HG02973 (cell line): ENCODE measurements around the gene KRTAP5-1.
"Not testable (repeated sequence)": the region's sequence is repeated elsewhere in the genome, so short reads cannot be mapped to it uniquely, and the experiment has no call there.

Experiments
- ATAC-seq: cut with Tn5 transposase; IDR thresholded peaks from one replicate; pipeline ENCODE4 v1.9.1; 2021; ENCODE audit warnings: moderate library complexity; ENCODE audit not compliant: unreplicated experiment

Gene KRTAP5-1

GRCh38 chr11:1584661-1585370, at the start of gene KRTAP5-1:
Gene KRTAP5-1 (minus strand): TSS chr11:1585283. CDS start chr11:1585249, 34 bp downstream.
- ATAC-seq, result not testable (repeated sequence)

GRCh38 chr11:1633864-1634263, 48.8 kb upstream of the KRTAP5-1 start:
- ATAC-seq, result no peak

- ATAC-seq, result no peak
Observed at GRCh38 chr11:1632053-1632714, 47.1 kb upstream of the KRTAP5-1 start.

GRCh38 chr11:1631066-1631568, 46.0 kb upstream of the KRTAP5-1 start:
- ATAC-seq, result no peak

GRCh38 chr11:1630271-1630670, 45.2 kb upstream of the KRTAP5-1 start:
- ATAC-seq, result no peak

GRCh38 chr11:1629326-1630185, 44.5 kb upstream of the KRTAP5-1 start, which contains the start of gene KRTAP5-5:
Gene KRTAP5-5 (plus strand): TSS chr11:1629775. CDS start chr11:1629841, 66 bp downstream.
- no peak for ATAC-seq

GRCh38 chr11:1628506-1629325, 43.6 kb upstream of the KRTAP5-1 start:
- no peak for ATAC-seq

GRCh38 chr11:1625541-1625940, 40.5 kb upstream of the KRTAP5-1 start:
- no peak for ATAC-seq

GRCh38 chr11:1624621-1625020, 39.5 kb upstream of the KRTAP5-1 start:
- ATAC-seq, result no peak

- no peak for ATAC-seq
Observed at GRCh38 chr11:1623716-1624115, 38.6 kb upstream of the KRTAP5-1 start.

- ATAC-seq, result no peak
Observed at GRCh38 chr11:1622086-1622485, 37.0 kb upstream of the KRTAP5-1 start, which contains the start of gene KRTAP5-4. Gene KRTAP5-4 (minus strand): TSS chr11:1622138. CDS start chr11:1622093, 45 bp downstream.

GRCh38 chr11:1619449-1619848, 34.4 kb upstream of the KRTAP5-1 start:
- no peak for ATAC-seq

GRCh38 chr11:1618231-1618630, 33.1 kb upstream of the KRTAP5-1 start:
- no peak for ATAC-seq

- ATAC-seq, result no peak
Observed at GRCh38 chr11:1608363-1608762, 23.3 kb upstream of the KRTAP5-1 start, which contains the start of gene KRTAP5-3. Gene KRTAP5-3 (minus strand): TSS chr11:1608463. CDS start chr11:1608385, 78 bp downstream.

- ATAC-seq, result not testable (repeated sequence)
Observed at GRCh38 chr11:1607901-1608300, 22.8 kb upstream of the KRTAP5-1 start.

GRCh38 chr11:1607156-1607845, 22.2 kb upstream of the KRTAP5-1 start:
- not testable (repeated sequence) for ATAC-seq

- peak; percentile 92 for ATAC-seq
Observed at GRCh38 chr11:1605923-1606322, 20.8 kb upstream of the KRTAP5-1 start.

- no peak for ATAC-seq
Observed at GRCh38 chr11:1604711-1605110, 19.6 kb upstream of the KRTAP5-1 start.

- ATAC-seq, result no peak
Observed at GRCh38 chr11:1604181-1604580, 19.1 kb upstream of the KRTAP5-1 start.
